SK-MEL-5 (cell line): ENCODE measurements around the gene SCNN1B. TPM values are rescaled to one million over a fixed set of nuclear protein-coding genes. Genes with fewer than 3 reads are reported as not detected.
"Not testable (repeated sequence)": the region's sequence is repeated elsewhere in the genome, so short reads cannot be mapped to it uniquely, and the experiment has no call there.

Source experiments
- DNase-seq: peaks from one replicate; pipeline ENCODE4 v3.0.0-alpha.2; 2016; ENCODE audit warnings: low read depth, low spot score
- in situ Hi-C: cut with HindIII; loops from 2 replicates; pipeline ENCODE4 v1.10.0; 2016; ENCODE audit warnings: low sequenced_read_pairs, high pct_unique_total_duplicates, low pct_unique_long_range_greater_than_20kb
- total RNA-seq: library from RNA; depleted of rRNA; stranded (reverse); fragments of >200 nt; shearing (Covaris generic); gene quantifications from 2 replicates; pipeline ENCODE4 v1.2.3, GENCODE V29; 2014

The SCNN1B gene
- total RNA-seq, 1 experiment from 2014 or later = not detected

- DNase-seq = no peak
- in situ Hi-C loops = no loop called here
These were observed 82.8 kb downstream of the SCNN1B start for GRCh38 chr16:23384878-23385277.

- DNase-seq = no peak
- in situ Hi-C loops = no loop called here
These were observed 83.3 kb downstream of the SCNN1B start for GRCh38 chr16:23385441-23385840.

GRCh38 chr16:23387666-23388065 lies 85.6 kb downstream of the SCNN1B start:
- in situ Hi-C loops = no loop called here
- no peak for DNase-seq

- no peak for DNase-seq
These were observed 86.7 kb downstream of the SCNN1B start for GRCh38 chr16:23388786-23389185.

GRCh38 chr16:23389201-23389600 lies 87.1 kb downstream of the SCNN1B start:
- DNase-seq = no peak
- in situ Hi-C loops = no loop called here

More at GRCh38 chr16:23388786-23389185, 86.7 kb downstream of the SCNN1B start:
- in situ Hi-C loops = no loop called here

- DNase-seq, in situ Hi-C loops: not testable (repeated sequence)
These were observed 87.8 kb downstream of the SCNN1B start for GRCh38 chr16:23389936-23390335.

- no peak for DNase-seq
- in situ Hi-C loops = no loop called here
These were observed 89.5 kb downstream of the SCNN1B start for GRCh38 chr16:23391381-23392222.

- DNase-seq = no peak
- in situ Hi-C loops = no loop called here
These were observed 90.1 kb downstream of the SCNN1B start for GRCh38 chr16:23392223-23392600.

- in situ Hi-C loops = no loop called here
- DNase-seq = no peak
These were observed 92.2 kb downstream of the SCNN1B start for GRCh38 chr16:23394141-23394831.

- in situ Hi-C loops = no loop called here
- no peak for DNase-seq
These were observed 93.6 kb downstream of the SCNN1B start for GRCh38 chr16:23395732-23396131.

- in situ Hi-C loops = no loop called here
- no peak for DNase-seq
These were observed 95.4 kb downstream of the SCNN1B start for GRCh38 chr16:23397464-23397863.

- in situ Hi-C loops = no loop called here
- no peak for DNase-seq
These were observed 97.1 kb downstream of the SCNN1B start for GRCh38 chr16:23398987-23399805.

- DNase-seq, in situ Hi-C loops: not testable (repeated sequence)
These were observed 98.3 kb downstream of the SCNN1B start for GRCh38 chr16:23400447-23400846.

- in situ Hi-C loops = no loop called here
- no peak for DNase-seq
These were observed 99.0 kb downstream of the SCNN1B start for GRCh38 chr16:23401139-23401538.

- no peak for DNase-seq
- in situ Hi-C loops = no loop called here
These were observed 100.0 kb downstream of the SCNN1B start for GRCh38 chr16:23402100-23402499.

GRCh38 chr16:23403547-23403946 lies 101.4 kb downstream of the SCNN1B start:
- in situ Hi-C loops = no loop called here
- DNase-seq = no peak

- in situ Hi-C loops = no loop called here
- DNase-seq = no peak
These were observed 103.9 kb downstream of the SCNN1B start for GRCh38 chr16:23406024-23406423.

- in situ Hi-C loops = no loop called here
- no peak for DNase-seq
These were observed 104.6 kb downstream of the SCNN1B start for GRCh38 chr16:23406546-23407240.
